ENCODE measurements around the gene CCDC187. TPM values are rescaled to one million over a fixed set of nuclear protein-coding genes. Genes with fewer than 3 reads are reported as not detected.

The CCDC187 gene
- total RNA-seq, 1 donor from 2014 or later = not detected

DNA sequence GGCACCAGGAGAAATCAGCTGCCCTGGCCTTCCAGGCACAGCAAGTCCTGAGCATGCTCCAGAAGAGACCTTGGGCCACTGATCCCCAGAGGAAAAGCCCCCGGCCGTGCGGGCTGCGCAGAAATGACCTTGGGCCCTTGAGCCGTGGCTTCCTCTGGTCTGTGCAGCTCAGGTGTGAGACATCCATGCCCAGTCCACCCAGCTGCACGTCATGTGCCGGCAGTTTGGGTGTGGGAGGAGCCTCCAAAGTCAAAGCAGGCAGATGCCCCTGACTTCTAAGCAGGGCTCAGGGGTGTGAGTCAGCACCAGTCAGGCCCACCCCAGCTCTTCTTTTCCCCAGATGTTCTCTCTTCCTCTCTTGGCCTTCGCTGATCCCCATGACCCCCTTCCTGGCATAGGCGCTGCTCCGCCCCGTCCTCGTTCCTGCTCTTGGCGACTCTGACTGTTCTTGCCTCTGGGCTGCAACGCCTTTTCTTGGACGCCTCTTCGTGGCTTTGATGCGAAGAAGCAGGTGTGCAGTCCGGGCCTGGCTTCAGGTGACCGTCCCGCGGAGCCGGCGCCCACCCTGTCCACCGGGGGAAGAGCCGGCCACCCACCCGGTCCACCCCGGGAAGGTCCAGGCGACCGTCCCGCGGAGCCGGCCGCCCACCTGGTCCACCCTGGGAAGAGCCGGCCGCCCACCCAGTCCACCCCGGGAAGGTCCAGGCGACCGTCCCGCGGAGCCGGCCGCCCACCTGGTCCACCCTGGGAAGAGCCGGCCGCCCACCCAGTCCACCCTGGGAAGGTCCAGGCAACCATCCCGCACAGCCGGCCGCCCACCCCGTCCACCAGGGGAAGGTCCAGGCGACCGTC, 52.4 kb downstream of the CCDC187 start:
- no peak for DNase-seq

DNA sequence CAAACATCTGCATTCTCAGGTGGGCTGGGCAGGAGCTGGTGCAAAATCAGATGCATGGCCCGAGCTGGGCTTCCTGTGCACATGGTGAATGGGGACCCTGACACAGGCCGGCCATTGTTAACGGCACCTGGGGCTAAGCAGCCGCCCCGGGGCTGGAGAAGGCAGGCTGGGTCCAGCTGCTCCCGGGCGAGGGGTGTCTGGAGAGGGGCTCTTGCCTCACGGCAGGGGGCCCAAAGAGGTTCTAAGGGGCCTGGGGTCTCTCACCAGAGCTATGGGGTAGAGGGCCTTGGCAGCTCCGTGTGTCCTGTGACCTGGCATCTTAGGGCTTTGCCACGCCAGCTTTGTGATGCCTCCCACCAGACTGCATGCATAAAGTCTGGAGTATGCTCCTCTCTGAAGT, 53.2 kb downstream of the CCDC187 start:
- no peak for DNase-seq

DNA sequence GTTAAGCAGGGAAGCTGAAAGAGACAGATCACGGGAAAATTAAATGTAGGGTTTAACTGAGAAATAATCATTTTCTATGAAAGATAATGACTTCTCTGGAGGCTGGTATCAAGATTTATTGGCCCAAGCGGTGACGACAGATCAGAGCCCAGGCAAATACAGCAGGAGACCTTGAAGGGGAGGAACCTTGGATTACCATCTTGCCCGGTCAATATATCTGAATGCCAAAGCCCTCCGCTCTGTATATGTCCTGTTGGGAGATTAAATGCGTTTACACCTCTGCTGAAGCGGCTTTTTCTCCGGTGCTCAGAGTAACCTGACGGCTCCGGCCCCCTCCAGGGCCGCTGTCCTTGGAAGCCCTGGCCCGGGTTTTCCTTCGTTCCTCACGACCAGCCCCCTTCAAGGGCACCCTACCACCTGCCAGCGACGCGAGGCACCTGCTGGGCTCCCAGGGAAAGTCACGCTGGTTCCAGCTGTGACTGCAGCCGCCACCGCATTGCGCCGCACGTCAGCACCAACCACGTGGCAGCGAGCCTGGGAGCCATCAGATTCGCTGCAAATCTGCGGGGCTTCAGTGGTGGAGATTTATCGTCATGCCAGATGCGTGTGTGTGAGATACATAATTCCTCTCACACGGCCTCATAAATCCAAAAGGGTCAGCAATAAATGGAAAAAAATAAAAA, 53.9 kb downstream of the CCDC187 start:
- DNase-seq = no peak

- no peak for DNase-seq
Measured at GRCh38 chr9:136248951-136249876, 54.7 kb downstream of the CCDC187 start.

- DNase-seq = no peak
Measured at GRCh38 chr9:136247947-136248637, 55.8 kb downstream of the CCDC187 start.

DNA sequence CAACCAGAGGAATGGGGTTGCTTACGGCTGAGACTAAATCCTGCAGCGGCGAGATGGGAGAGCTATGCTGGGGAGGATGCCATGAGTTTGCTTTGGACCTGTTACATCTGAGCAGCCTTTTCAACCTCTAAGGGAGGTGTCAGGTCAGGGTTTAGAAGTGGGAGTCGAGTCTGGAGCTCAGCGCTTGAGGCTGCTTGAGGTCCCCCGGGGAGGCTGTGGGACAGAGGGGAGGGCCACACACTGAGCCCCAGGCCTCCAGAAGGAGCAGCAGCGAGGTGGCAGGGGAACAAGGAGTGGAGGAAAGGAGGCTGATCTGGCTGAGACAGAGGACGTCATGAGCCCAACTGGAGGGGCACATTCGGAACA, 56.4 kb downstream of the CCDC187 start:
- DNase-seq = no peak

GRCh38 chr9:136246849-136247550, 56.9 kb downstream of the CCDC187 start:
- DNase-seq = no peak

DNA sequence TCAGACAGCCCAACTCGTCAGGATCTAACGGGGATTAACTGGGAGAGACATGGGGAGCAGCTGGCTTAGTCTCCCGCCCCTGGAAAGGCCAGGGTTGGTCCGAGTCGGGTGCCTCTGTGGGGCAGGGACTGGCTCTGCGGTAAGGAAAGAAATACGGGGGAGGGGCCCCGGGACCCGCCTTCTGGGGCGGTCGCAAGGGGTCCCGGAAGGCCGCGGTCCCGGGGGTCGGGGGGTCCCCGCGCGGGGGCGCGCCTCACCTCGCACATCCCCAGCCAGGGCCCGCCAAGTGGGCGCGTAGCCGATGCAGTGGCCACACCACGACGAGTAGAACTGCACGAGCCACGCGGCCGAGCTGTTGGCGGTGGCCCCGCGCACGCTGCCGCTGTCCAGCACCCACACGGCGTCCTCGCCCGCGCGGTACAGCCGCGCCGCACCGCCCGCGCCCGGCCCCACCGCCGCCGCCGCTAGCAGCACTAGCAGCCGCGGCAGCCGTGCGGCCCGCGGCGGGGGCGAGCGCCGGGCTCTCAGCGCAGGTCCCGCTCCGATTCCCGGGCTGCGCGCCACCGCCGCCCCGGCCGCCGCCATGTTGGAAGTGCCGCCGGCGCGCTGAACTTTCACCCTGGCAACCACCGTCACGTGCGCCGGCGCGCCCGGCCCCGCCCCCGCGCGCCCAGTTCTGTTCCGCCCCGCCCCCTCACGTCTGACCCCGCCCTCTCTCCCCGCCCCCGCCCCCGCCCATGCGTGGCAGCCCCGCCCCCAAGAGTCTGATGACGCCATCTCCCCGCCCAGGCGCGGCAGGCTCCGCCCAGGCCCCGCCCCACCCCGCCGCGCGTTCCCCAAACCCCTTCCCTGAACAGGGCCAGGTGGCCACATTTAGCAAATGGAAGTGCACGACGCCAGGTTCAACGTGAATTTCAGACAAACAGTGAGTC, 58.4 kb downstream of the CCDC187 start, which contains the start of gene QSOX2:
Gene QSOX2 (minus strand): TSS at position 594 of the 932 bp plus-strand sequence. CDS start 9 bp downstream, at position 585.
- DNase-seq = peak; percentile 89

- no peak for DNase-seq
Measured at GRCh38 chr9:136244969-136245218, 59.0 kb downstream of the CCDC187 start.

- no peak for DNase-seq
Measured at GRCh38 chr9:136244122-136244968, 59.5 kb downstream of the CCDC187 start.

- no peak for DNase-seq
Measured at GRCh38 chr9:136243631-136244030, 60.3 kb downstream of the CCDC187 start.

DNA sequence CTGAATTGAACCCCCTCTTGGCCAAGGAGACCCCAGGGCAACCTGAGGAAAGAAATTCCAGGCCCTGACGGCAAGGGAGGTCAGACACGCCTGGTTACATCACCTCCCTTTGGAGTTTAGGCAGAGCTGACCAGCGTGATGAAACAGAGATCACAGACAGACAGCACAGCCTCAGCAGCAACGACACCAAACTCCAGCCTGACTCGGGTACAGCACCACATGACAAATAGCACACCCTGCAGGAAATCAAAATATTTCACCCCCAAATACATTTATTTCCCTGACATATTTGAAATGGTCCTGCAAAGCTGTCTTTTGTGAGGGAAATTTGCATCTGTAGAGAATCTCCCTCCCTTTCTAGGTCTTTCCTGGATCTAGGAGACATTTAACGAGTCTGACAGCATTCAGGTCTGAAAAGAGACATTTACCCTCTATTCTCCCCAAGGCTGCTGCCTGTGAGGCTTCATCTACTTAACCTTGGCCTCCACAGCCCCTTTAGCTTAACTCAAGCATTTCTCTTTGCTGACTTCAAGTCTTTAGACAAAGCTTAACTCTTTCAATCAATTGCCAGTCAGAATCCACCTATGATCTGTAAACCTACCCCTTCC, 60.9 kb downstream of the CCDC187 start:
- no peak for DNase-seq

- DNase-seq = no peak
Measured at GRCh38 chr9:136242248-136242647, 61.6 kb downstream of the CCDC187 start.

DNA sequence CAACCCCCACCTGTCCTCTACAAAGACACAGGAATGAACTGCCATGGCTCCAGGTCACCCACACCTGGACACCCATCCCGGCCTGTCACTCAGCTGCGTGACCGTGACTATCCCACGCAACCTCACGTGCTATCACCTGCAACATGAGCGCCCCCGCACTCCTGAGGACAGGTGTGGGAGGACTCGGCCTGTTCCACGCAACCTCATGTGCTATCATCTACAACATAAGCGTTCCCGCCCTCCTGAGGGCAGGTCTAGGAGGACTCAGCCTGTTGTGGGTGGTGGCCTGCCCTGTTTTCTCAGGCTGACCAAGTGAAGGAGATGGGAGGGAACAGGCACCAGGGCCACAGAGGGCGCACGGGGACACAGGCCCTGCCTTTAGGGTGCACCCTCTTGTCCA, 62.4 kb downstream of the CCDC187 start:
- DNase-seq = no peak

GRCh38 chr9:136240941-136241340, 63.0 kb downstream of the CCDC187 start:
- DNase-seq = no peak

GRCh38 chr9:136239983-136240330, 63.9 kb downstream of the CCDC187 start:
- no peak for DNase-seq

DNA sequence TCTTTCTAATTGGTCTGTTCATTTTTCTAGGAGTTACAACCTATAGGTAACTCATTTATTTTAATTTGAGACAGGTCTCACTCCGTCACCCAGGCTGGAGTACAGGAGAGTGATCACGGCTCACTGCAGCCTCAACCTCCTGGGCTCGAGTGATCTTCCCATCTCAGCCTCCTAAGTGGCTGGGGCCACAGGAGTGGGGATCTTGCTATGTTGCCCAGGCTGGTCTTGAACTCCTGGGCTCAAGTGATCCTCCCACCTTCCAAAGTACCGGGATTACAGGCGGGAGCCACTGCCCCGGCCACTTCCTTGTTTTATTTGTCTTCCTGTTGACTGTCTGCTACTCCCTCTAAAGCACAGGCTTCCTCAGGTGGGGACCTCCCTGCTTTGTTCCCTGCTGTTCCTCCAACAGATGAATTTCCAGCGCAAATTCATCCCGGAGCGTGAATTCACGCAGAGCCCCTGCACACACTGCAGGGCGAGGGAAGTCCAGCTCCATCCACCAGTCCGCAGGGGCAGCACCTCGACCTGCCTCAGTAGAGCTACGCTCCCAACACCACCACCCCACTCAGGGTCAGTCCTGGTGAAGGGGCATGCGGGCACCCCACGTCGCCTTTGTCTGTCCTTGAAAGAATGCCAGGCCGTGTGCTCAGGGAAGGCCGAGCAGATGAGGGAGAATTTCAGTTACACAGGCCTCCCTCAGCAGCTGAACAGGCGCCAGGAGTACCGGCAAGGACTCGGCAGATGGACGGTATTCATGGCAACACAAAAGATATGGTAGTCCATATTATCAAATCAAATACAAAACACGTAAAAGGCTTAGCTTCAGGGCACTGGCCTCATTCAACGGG, 64.5 kb downstream of the CCDC187 start:
- DNase-seq = no peak

DNA sequence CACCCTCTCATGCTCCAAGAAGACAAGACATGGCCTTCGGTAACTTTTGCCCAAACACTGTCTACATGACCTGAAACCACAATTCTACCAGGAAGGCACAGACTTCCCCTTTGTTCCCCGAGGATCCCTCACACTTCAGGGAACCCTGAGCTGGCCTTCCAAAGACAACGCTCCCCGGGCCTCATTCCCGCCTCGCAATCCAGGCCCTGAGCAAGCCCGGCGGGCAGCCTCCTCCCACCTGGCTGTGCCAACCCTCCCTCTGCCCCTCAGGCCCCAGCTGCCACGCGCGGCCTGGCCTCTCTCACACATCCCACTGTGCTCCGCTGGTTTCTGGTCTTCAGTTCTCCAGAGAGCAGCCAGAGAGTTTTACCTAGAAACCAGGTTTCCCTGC, 65.6 kb downstream of the CCDC187 start:
- no peak for DNase-seq

Data from dermis blood vessel endothelial cell (primary cell).